ENCODE measurements around the gene WNT1. TPM values are rescaled to one million over a fixed set of nuclear protein-coding genes. Genes with fewer than 3 reads are reported as not detected.

Gene WNT1
- total RNA-seq, 1 experiment from 2014 or later: not detected

DNA sequence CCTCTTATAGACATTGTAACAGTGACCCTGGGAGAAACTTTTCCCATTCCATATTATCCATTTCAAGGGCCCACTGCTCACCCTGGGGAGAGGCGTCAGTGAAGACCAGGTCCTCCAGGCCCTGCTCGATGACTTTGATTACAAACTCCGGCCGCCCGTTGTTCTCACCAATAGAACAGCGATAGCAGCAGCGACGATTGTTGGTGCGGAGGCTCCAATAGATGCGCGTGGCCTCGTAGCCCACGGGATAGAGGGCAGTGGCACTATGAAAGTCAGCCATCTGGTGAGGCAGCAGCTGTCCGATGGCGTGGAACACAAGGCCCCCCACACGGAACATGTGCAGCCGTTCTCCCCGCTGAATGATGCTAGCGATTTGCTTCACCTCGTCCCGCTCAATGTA lies 48.0 kb downstream of the WNT1 start:
- no peak overlapping the region for H4K5ac ChIP-seq (ENCODE audit: insufficient read length, low read depth, low read length)
- no peaks in the 10 kb centered on the region for H3K79me1 ChIP-seq (ENCODE audit: insufficient read depth, low read depth, low read length, poor library complexity, severe bottlenecking)
- H3K9me3 ChIP-seq (ENCODE audit: control insufficient read depth, low read depth, low read length): no peaks in the 10 kb centered on the region
- no peak overlapping the region for H2BK120ac ChIP-seq (ENCODE audit: low read depth, low read length, poor library complexity, severe bottlenecking)
- H3T11ph ChIP-seq (ENCODE audit: low read length): no peak overlapping the region
- no peaks in the 10 kb centered on the region for H3K4me1 ChIP-seq (ENCODE audit: insufficient read depth, low read length)
- H3K23ac ChIP-seq (ENCODE audit: insufficient read length, low read depth, low read length): no peak overlapping the region
- no peak overlapping the region for H3K9ac ChIP-seq (ENCODE audit: extremely low read depth, insufficient read length, low read length)
- H2BK15ac ChIP-seq (ENCODE audit: low read depth, low read length): no peak overlapping the region
- H3K9me3 Mint-ChIP-seq: no peaks in the 10 kb centered on the region
- DNase-seq: no peak
- no peak overlapping the region for H4K8ac ChIP-seq (replicated peaks; ENCODE audit: insufficient read length, low read depth, low read length)
- no peak overlapping the region for H4K91ac ChIP-seq (ENCODE audit: insufficient read length, low read depth, low read length)
- H3K23me2 ChIP-seq (ENCODE audit: insufficient read length, low read depth, low read length, poor library complexity, severe bottlenecking): no peaks in the 10 kb centered on the region
- H3K18ac ChIP-seq (ENCODE audit: insufficient read length, low read depth, low read length): no peak overlapping the region
- peaks cover 48 to 95% (median 90%) of the 10 kb centered on the region in 3 experiments for H3K36me3 Mint-ChIP-seq (ENCODE audit: insufficient read depth in 1 of 3, low read depth in 3 of 3)
- H2AFZ ChIP-seq (ENCODE audit: low read length): no peak overlapping the region
- H3K4me1 Mint-ChIP-seq: no peaks in the 10 kb centered on the region
- no peak overlapping the region for H3K14ac ChIP-seq (ENCODE audit: insufficient read depth, low read length)
- TF ChIP-seq, protein P1, sequence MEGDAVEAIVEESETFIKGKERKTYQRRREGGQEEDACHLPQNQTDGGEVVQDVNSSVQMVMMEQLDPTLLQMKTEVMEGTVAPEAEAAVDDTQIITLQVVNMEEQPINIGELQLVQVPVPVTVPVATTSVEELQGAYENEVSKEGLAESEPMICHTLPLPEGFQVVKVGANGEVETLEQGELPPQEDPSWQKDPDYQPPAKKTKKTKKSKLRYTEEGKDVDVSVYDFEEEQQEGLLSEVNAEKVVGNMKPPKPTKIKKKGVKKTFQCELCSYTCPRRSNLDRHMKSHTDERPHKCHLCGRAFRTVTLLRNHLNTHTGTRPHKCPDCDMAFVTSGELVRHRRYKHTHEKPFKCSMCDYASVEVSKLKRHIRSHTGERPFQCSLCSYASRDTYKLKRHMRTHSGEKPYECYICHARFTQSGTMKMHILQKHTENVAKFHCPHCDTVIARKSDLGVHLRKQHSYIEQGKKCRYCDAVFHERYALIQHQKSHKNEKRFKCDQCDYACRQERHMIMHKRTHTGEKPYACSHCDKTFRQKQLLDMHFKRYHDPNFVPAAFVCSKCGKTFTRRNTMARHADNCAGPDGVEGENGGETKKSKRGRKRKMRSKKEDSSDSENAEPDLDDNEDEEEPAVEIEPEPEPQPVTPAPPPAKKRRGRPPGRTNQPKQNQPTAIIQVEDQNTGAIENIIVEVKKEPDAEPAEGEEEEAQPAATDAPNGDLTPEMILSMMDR (conservative IDR thresholded peaks at IDR 0.05): no peak
- H3K4ac ChIP-seq (ENCODE audit: low read depth, low read length): no peak overlapping the region
- H3K27ac Mint-ChIP-seq: no peak overlapping the region
- no peak overlapping the region for H2BK12ac ChIP-seq (ENCODE audit: insufficient read length, low read depth, low read length)
- no peak overlapping the region for H3K27ac ChIP-seq (ENCODE audit: insufficient read length, low read depth, low read length)
- H3K4me2 ChIP-seq (ENCODE audit: insufficient read depth, insufficient read length, low read length): no peak overlapping the region
- no peaks in the 10 kb centered on the region; the same call in 1 of the 2 replicates for H3K27me3 ChIP-seq (ENCODE audit: insufficient read depth, low read length)
- H4K20me1 ChIP-seq (ENCODE audit: control insufficient read depth, insufficient read depth, insufficient read length): no peaks in the 10 kb centered on the region
- no peaks in the 10 kb centered on the region; the same call in 1 of the 2 replicates for H3K27me3 Mint-ChIP-seq (ENCODE audit: low read depth)
- H3K4me3 Mint-ChIP-seq: 0 out of 5 replicates have a peak overlapping the region, but pooled peaks of 1 of the 2 experiments have one; percentile 14
- H2BK20ac ChIP-seq (ENCODE audit: low read depth, low read length, poor library complexity, severe bottlenecking): no peak overlapping the region
- no peaks in the 10 kb centered on the region for H3K79me2 ChIP-seq (ENCODE audit: insufficient read depth, low read length)
- H2AK5ac ChIP-seq (ENCODE audit: insufficient read length, low read length): no peak overlapping the region
- H2BK5ac ChIP-seq (ENCODE audit: insufficient read length, low read length): no peak overlapping the region
- no CpG with 5 or more reads among the region's 21 CpGs for WGBS (ENCODE audit: extremely low coverage, insufficient read length, low lambda C conversion rate)
- H3K56ac ChIP-seq (ENCODE audit: insufficient read length, low read depth, low read length): no peak overlapping the region

All from H9 (cell line).